COLO668 (cell line): ENCODE results near the gene COP1.
"Not testable (repeated sequence)": the region's sequence is repeated elsewhere in the genome, so short reads cannot be mapped to it uniquely, and the experiment has no call there.

Experiments
- DNase-seq: peaks from one replicate; lab custom pipeline; 2025; ENCODE audit not compliant: unreplicated experiment; lab: John Stamatoyannopoulos, UW

Gene COP1

GRCh38 chr1:176049582-176049981 lies 157.5 kb downstream of the COP1 start:
- no peak for DNase-seq

GRCh38 chr1:176046926-176047325 lies 160.2 kb downstream of the COP1 start:
- no peak for DNase-seq

GRCh38 chr1:176043537-176043936 lies 163.5 kb downstream of the COP1 start:
- no peak for DNase-seq

GRCh38 chr1:176033881-176034280 lies 173.2 kb downstream of the COP1 start:
- DNase-seq: no peak

- no peak for DNase-seq
Observed at GRCh38 chr1:176033474-176033873, 173.6 kb downstream of the COP1 start.

GRCh38 chr1:176032040-176032645 lies 174.9 kb downstream of the COP1 start:
- DNase-seq: no peak

- DNase-seq: no peak
Observed at GRCh38 chr1:176029609-176030008, 177.5 kb downstream of the COP1 start.

GRCh38 chr1:176029155-176029554 lies 177.9 kb downstream of the COP1 start:
- DNase-seq: no peak

- DNase-seq: not testable (repeated sequence)
Observed at GRCh38 chr1:176027934-176028333, 179.2 kb downstream of the COP1 start.

- no peak for DNase-seq
Observed at GRCh38 chr1:176022574-176022973, 184.5 kb downstream of the COP1 start.

GRCh38 chr1:176017722-176018121 lies 189.4 kb downstream of the COP1 start:
- no peak for DNase-seq

- no peak for DNase-seq
Observed at GRCh38 chr1:176009951-176010350, 197.1 kb downstream of the COP1 start.

GRCh38 chr1:176007756-176008389 lies 199.2 kb downstream of the COP1 start:
- not testable (repeated sequence) for DNase-seq

GRCh38 chr1:175994660-175995059 lies 212.4 kb downstream of the COP1 start:
- not testable (repeated sequence) for DNase-seq

GRCh38 chr1:175992825-175993224 lies 214.3 kb downstream of the COP1 start:
- not testable (repeated sequence) for DNase-seq

- not testable (repeated sequence) for DNase-seq
Observed at GRCh38 chr1:175992202-175992601, 214.9 kb downstream of the COP1 start.

GRCh38 chr1:175984813-175985212 lies 222.3 kb downstream of the COP1 start:
- no peak for DNase-seq

- no peak for DNase-seq
Observed at GRCh38 chr1:175984057-175984812, 222.9 kb downstream of the COP1 start.

GRCh38 chr1:175983363-175983762 lies 223.7 kb downstream of the COP1 start:
- DNase-seq: not testable (repeated sequence)

GRCh38 chr1:175981128-175981527 lies 226.0 kb downstream of the COP1 start:
- no peak for DNase-seq

GRCh38 chr1:175978926-175979325 lies 228.2 kb downstream of the COP1 start:
- no peak for DNase-seq

- no peak for DNase-seq
Observed at GRCh38 chr1:175978476-175978875, 228.6 kb downstream of the COP1 start.
